H1 (cell line): ENCODE measurements around the gene TTC33. TPM values are rescaled to one million over a fixed set of nuclear protein-coding genes. Genes with fewer than 3 reads are reported as not detected.

Experiments
- CTCF ChIA-PET: fragments of 300-600 bp; sonication (Branson Sonifier 250); formaldehyde crosslinking; loops from one replicate; lab custom pipeline; 2021; ENCODE audit not compliant: partially characterized antibody; lab: Charles Lee
- POLR2A ChIA-PET: fragments of 300-600 bp; sonication (Branson Sonifier 250); formaldehyde crosslinking; loops from one replicate; lab custom pipeline; 2021; ENCODE audit warnings: inconsistent platforms; ENCODE audit not compliant: partially characterized antibody; lab: Charles Lee
- DNase-seq, 2 experiments: peaks; one replicate each; pipeline versions ENCODE4 v3.0.0 to v3.0.0-alpha.2; 2010 to 2022; ENCODE audit warnings: low spot score in 2 of 2, low read depth in 1 of 2, mixed read lengths in 1 of 2
- FAIRE-seq: peaks from 2 replicates; lab custom pipeline; 2011; peaks lifted over from hg19 to GRCh38; lab: Jason Lieb, UNC
- H2AFZ ChIP-seq: 2 replicates; pipeline ENCODE4 v1.8.1; 2012; ENCODE audit warnings: low read length, inconsistent platforms
- H2AK5ac ChIP-seq: 2 replicates; pipeline ENCODE4 v1.6.1; 2013; ENCODE audit warnings: low read depth, low read length
- H2BK120ac ChIP-seq: replicated peaks from 2 replicates; pipeline ENCODE3; 2013; ENCODE audit warnings: low read depth, low read length, inconsistent platforms
- H2BK12ac ChIP-seq: 2 replicates; pipeline ENCODE4 v1.6.1; 2013; ENCODE audit warnings: low read depth, low read length
- H2BK15ac ChIP-seq: 2 replicates; pipeline ENCODE4 v1.6.1; 2013; ENCODE audit warnings: low read length
- H2BK20ac ChIP-seq: 2 replicates; pipeline ENCODE4 v1.6.1; 2013; ENCODE audit warnings: low read length
- H2BK5ac ChIP-seq: 2 replicates; pipeline ENCODE4 v1.6.1; 2013; ENCODE audit warnings: low read depth, low read length
- H3K14ac ChIP-seq: 2 replicates; pipeline ENCODE4 v1.6.1; 2013; ENCODE audit warnings: inconsistent platforms; ENCODE audit not compliant: insufficient read length
- H3K18ac ChIP-seq: 2 replicates; pipeline ENCODE4 v1.6.1; 2013; ENCODE audit warnings: low read length; ENCODE audit errors: extremely low read depth
- H3K23ac ChIP-seq: 2 replicates; pipeline ENCODE4 v1.6.1; 2013; ENCODE audit warnings: inconsistent platforms; ENCODE audit not compliant: insufficient read length
- H3K23me2 ChIP-seq: 2 replicates; pipeline ENCODE4 v1.6.1; 2013; ENCODE audit warnings: low read depth, low read length
- H3K27ac ChIP-seq: 2 replicates; pipeline ENCODE4 v1.6.1; 2011; ENCODE audit warnings: low read depth, low read length, inconsistent platforms
- H3K27me3 ChIP-seq, 4 experiments: replicated peaks in 1 of 4; 1 replicate in 1 of 4; 2 replicates in 3 of 4; pipeline versions ENCODE4 v1.6.1 to v1.8.1; 2011 to 2013; ENCODE audit warnings: low read length in 3 of 4, mild to moderate bottlenecking in 3 of 4, inconsistent platforms in 2 of 4, mixed read lengths in 2 of 4, moderate library complexity in 1 of 4; ENCODE audit not compliant: control insufficient read depth in 3 of 4, insufficient read depth in 3 of 4; ENCODE audit errors: extremely low read depth in 1 of 4
- H3K36me3 ChIP-seq, 4 experiments: 2 replicates each; pipeline versions ENCODE4 v1.6.1 to v1.8.1; 2011 to 2013; ENCODE audit warnings: mild to moderate bottlenecking in 4 of 4, low read length in 3 of 4, moderate library complexity in 2 of 4, control low read depth in 1 of 4, inconsistent platforms in 1 of 4; ENCODE audit not compliant: insufficient read depth in 4 of 4, control insufficient read depth in 2 of 4
- H3K4ac ChIP-seq: replicated peaks from 2 replicates; pipeline ENCODE3; 2013; ENCODE audit warnings: low read length, low read depth, mixed read lengths, inconsistent platforms; ENCODE audit not compliant: insufficient read length
- H3K4me1 ChIP-seq, 4 experiments: replicated peaks in 1 of 4; 1 replicate in 1 of 4; 2 replicates in 3 of 4; pipeline versions ENCODE4 v1.6.1 to v1.8.1; 2011 to 2013; ENCODE audit warnings: low read length in 3 of 4, inconsistent platforms in 2 of 4, mixed read lengths in 1 of 4; ENCODE audit not compliant: insufficient read depth in 4 of 4, control insufficient read depth in 3 of 4
- H3K4me2 ChIP-seq, 2 experiments: 2 replicates each; pipeline versions ENCODE4 v1.6.1 to v1.8.1; 2011 to 2013; ENCODE audit warnings: low read depth in 2 of 2, low read length in 2 of 2, control low read depth in 1 of 2, inconsistent platforms in 1 of 2, mild to moderate bottlenecking in 1 of 2; ENCODE audit not compliant: insufficient read depth in 1 of 2
- H3K4me3 ChIP-seq, 4 experiments: fragments of 200-600, 300-600 bp in 1 of 4; sonication (generic), shearing (Covaris generic), sonication (Bioruptor Twin) in 1 of 4; 2 replicates each; pipeline versions ENCODE4 v1.5.1 to v1.8.1; 2011 to 2016; ENCODE audit warnings: low read length in 4 of 4, low read depth in 3 of 4, control low read depth in 2 of 4, inconsistent platforms in 2 of 4, mild to moderate bottlenecking in 2 of 4, mixed read lengths in 1 of 4, moderate library complexity in 1 of 4; ENCODE audit not compliant: insufficient read depth in 2 of 4; ENCODE audit errors: extremely low read depth in 1 of 4
- H3K56ac ChIP-seq: replicated peaks from 2 replicates; pipeline ENCODE3; 2013; ENCODE audit warnings: low read depth, mild to moderate bottlenecking, mixed read lengths, low read length, inconsistent platforms; ENCODE audit not compliant: insufficient read length
- H3K79me1 ChIP-seq: 2 replicates; pipeline ENCODE4 v1.6.1; 2013; ENCODE audit warnings: low read depth, low read length, control low read depth
- H3K79me2 ChIP-seq, 2 experiments: 2 replicates each; pipeline versions ENCODE4 v1.6.1 to v1.8.1; 2012 to 2013; ENCODE audit warnings: low read length in 2 of 2, mild to moderate bottlenecking in 2 of 2, inconsistent platforms in 1 of 2; ENCODE audit not compliant: insufficient read depth in 2 of 2, control insufficient read depth in 1 of 2
- H3K9ac ChIP-seq, 4 experiments: replicated peaks in 1 of 4; 1 replicate in 1 of 4; 2 replicates in 3 of 4; pipeline versions ENCODE4 v1.6.1 to v1.8.1; 2011 to 2013; ENCODE audit warnings: low read depth in 3 of 4, low read length in 3 of 4, control low read depth in 2 of 4, mild to moderate bottlenecking in 2 of 4, moderate library complexity in 2 of 4, inconsistent platforms in 1 of 4; ENCODE audit errors: extremely low read depth in 1 of 4
- H3K9me3 ChIP-seq, 2 experiments: 2 replicates each; pipeline versions ENCODE4 v1.6.1 to v1.8.1; 2012 to 2013; ENCODE audit warnings: mild to moderate bottlenecking in 2 of 2, moderate library complexity in 2 of 2, control low read depth in 1 of 2, inconsistent platforms in 1 of 2, low read depth in 1 of 2, low read length in 1 of 2, mixed read lengths in 1 of 2; ENCODE audit not compliant: insufficient read depth in 2 of 2
- H4K20me1 ChIP-seq, 2 experiments: replicated peaks in 1 of 2; 2 replicates each; pipeline versions ENCODE3 to v1.8.1; 2011 to 2013; ENCODE audit warnings: inconsistent platforms in 2 of 2, low read length in 2 of 2, mild to moderate bottlenecking in 1 of 2; ENCODE audit not compliant: insufficient read depth in 2 of 2, control insufficient read depth in 1 of 2
- H4K5ac ChIP-seq: 2 replicates; pipeline ENCODE4 v1.6.1; 2013; ENCODE audit warnings: low read length, low read depth, mixed read lengths, inconsistent platforms; ENCODE audit not compliant: insufficient read length
- H4K8ac ChIP-seq: 2 replicates; pipeline ENCODE4 v1.8.0; 2013; ENCODE audit warnings: mild to moderate bottlenecking, moderate library complexity, low read length, inconsistent platforms; ENCODE audit not compliant: insufficient read depth; ENCODE audit errors: extremely low read depth
- H4K91ac ChIP-seq: replicated peaks from 2 replicates; pipeline ENCODE3; 2013; ENCODE audit warnings: low read length, mixed read lengths, inconsistent platforms; ENCODE audit not compliant: insufficient read length
- BACH1 ChIP-seq: IDR thresholded peaks from 2 replicates; pipeline ENCODE4 v1.6.1; 2012; ENCODE audit warnings: low read length, improper control_type of control experiment
- CBX8 ChIP-seq: fragments of 300-800, 300-1000 bp; sonication (generic); IDR thresholded peaks from 2 replicates; pipeline ENCODE4 v1.7.1; 2016; ENCODE audit warnings: low read depth, low read length, borderline replicate concordance
- POLR2AphosphoS5 ChIP-seq: IDR thresholded peaks from 2 replicates; pipeline ENCODE4 v1.6.1; 2011; ENCODE audit warnings: low read depth, low read length
- SP2 ChIP-seq: IDR thresholded peaks from 2 replicates; pipeline ENCODE4 v1.6.1; 2012; ENCODE audit warnings: mild to moderate bottlenecking, low read length, inconsistent platforms
- SP4 ChIP-seq: IDR thresholded peaks from 2 replicates; pipeline ENCODE4 v1.6.1; 2012; ENCODE audit warnings: low read length, inconsistent platforms
- WGBS, 2 experiments: shearing (Covaris generic) in 1 of 2; methylation state at CpG; one replicate each; pipeline versions ENCODE4 v1.1.6 to v1.1.7; 2013 to 2015; ENCODE audit warnings: low lambda C conversion rate in 2 of 2, mixed read lengths in 2 of 2, inconsistent platforms in 1 of 2, low coverage in 1 of 2, missing lambda C conversion rate in 1 of 2; ENCODE audit not compliant: insufficient replicate concordance in 2 of 2, insufficient coverage in 1 of 2, insufficient read length in 1 of 2; ENCODE audit errors: extremely low coverage in 1 of 2, missing lambda C conversion rate in 1 of 2; 5-methylcytosine and 5-hydroxymethylcytosine counted together
- polyA plus RNA-seq, 7 experiments: library from polyadenylated mRNA; depleted of rRNA in 3 of 7; stranded (reverse) in 5 of 7; unstranded in 2 of 7; fragments of >200 nt in 5 of 7; fragments of 200-250 nt in 2 of 7; gene quantifications; 1 replicate in 5 of 7; 2 replicates in 1 of 7; 4 replicates in 1 of 7; pipeline versions ENCODE4 v1.2.1 to v1.2.3, GENCODE V29; 2011 to 2013; ENCODE audit warnings: missing spikeins in 2 of 7, mixed read lengths in 2 of 7
- total RNA-seq: library from RNA; stranded (reverse); fragmentation: NEBNext Ultra II Directional; extraction: Animal tissue kit (Norgen Biotek cat#: 25700); gene quantifications from 2 replicates; pipeline ENCODE4 v1.2.1, GENCODE V29; 2021

The TTC33 gene
- total and polyA plus RNA-seq, 2 of the 8 experiments (the other 6 are each of a cell fraction or from before 2014, with no cell fraction given): 1.2 to 12.6 TPM

DNA sequence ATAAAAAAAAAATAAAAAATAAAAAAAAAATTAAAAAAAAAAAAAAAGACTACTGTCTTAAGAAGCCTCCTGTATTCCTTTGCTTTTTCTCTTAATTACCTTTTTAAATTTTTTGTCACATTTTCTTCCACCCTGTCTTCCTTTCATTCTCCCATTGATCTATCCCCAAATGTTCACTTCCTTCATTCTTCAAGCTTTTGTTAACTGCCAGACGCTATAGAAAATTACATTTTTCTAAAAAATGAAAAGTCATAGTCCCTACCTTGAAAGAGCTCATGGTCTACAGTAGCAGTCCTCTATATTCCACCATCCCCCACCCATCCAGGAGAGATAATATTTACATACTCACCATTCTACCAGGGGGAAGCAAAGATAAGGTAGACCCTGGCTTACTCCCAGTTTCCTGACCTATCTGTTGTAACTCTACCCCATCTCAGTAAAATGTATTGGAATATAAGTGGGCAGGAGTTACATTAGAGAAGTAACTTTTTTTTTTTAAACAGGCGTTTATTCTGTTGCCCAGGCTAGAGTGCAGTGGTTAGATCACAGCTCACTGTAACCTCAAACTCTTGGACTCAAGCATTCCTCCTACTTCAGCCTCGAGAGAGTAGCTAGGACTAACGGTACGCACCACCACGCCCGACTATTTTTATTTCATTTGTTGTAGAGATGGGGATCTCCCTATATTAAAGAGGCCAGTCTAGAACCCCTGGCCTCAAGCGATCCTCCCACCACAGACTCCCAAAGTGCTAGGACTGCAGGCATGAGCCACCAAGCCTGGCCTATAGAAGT is 46.2 kb upstream of the TTC33 start:
- no peaks in the 10 kb centered on the region; the same call in 1 of the 2 replicates for H3K23me2 ChIP-seq
- no peak for DNase-seq
- 94% methylated on average over 8 of the region's 8 CpGs; no CpG with 5 or more reads in 1 of the 2 experiments for WGBS, 2 experiments
- no peak overlapping the region for H3K56ac ChIP-seq
- H4K20me1 ChIP-seq: no peaks in the 10 kb centered on the region
- no peak overlapping the region for H4K8ac ChIP-seq
- POLR2A ChIA-PET: interaction anchor here (1.0 to 4.2 kb wide), 5 partner anchors 8 to 65 kb away, joined by 3 to 86 read pairs (median 3); partner anchors contain the start of gene RPL37
- H2BK12ac ChIP-seq: no peak overlapping the region
- no peak overlapping the region for H2BK5ac ChIP-seq
- H2AFZ ChIP-seq: no peak overlapping the region
- H3K18ac ChIP-seq: no peak overlapping the region
- TF ChIP-seq SP2 (no peak), CBX8 (no peak), POLR2AphosphoS5 (no peak), BACH1 (no peak), SP4 (no peak)
- TF ChIP-seq, all 59 proteins: peak for 0
- H3K9ac ChIP-seq: no peak overlapping the region
- H4K5ac ChIP-seq: no peak overlapping the region
- H2BK120ac ChIP-seq: no peak overlapping the region
- H3K4me3 ChIP-seq: no peak overlapping the region
- no peak overlapping the region for H3K14ac ChIP-seq
- H2BK20ac ChIP-seq: no peak overlapping the region
- H2BK15ac ChIP-seq: no peak overlapping the region
- H3K79me1 ChIP-seq: no peaks in the 10 kb centered on the region
- H3K23ac ChIP-seq: no peak overlapping the region
- no peak overlapping the region for H3K4ac ChIP-seq
- no peak overlapping the region for H2AK5ac ChIP-seq
- CTCF ChIA-PET: interaction anchor here (0.7 to 1.1 kb wide), 2 partner anchors 24 to 1396 kb away, joined by 3 to 4 read pairs; no protein-coding TSS in a partner anchor
- no peaks in the 10 kb centered on the region for H3K27me3 ChIP-seq
- H3K4me2 ChIP-seq: no peak overlapping the region
- H3K27ac ChIP-seq: no peak overlapping the region
- no peak for FAIRE-seq
- H3K36me3 ChIP-seq: no peaks in the 10 kb centered on the region
- H3K9me3 ChIP-seq: no peaks in the 10 kb centered on the region; a peak in 1 of 4 replicates
- H4K91ac ChIP-seq: no peak overlapping the region
- H3K4me1 ChIP-seq: peaks cover 0 to 5% (median 0%) of the 10 kb centered on the region in 4 experiments; a peak in 2 of 7 replicates
- H3K79me2 ChIP-seq: peaks cover 0 to 7% of the 10 kb centered on the region in 2 experiments; a peak in 2 of 4 replicates
